SH-SY5Y (cell line): ENCODE measurements around the gene EIF4A2.

Experiments used
- GATA2 ChIP-seq: IDR thresholded peaks from 2 replicates; pipeline ENCODE4 v1.6.1; 2011; ENCODE audit warnings: mild to moderate bottlenecking, low read depth, low read length
- GATA3 ChIP-seq: IDR thresholded peaks from 2 replicates; pipeline ENCODE4 v1.6.1; 2011; ENCODE audit warnings: low read depth, mild to moderate bottlenecking, low read length, moderate library complexity

GRCh38 chr3:186806089-186807055 lies 23.0 kb downstream of the EIF4A2 start, which contains the start of gene RFC4:
- TF ChIP-seq GATA3 (no peak), GATA2 (no peak)
